Suprapubic skin (tissue), 4 donors: ENCODE data around the gene CACNA1H. TPM values are rescaled to one million over a fixed set of nuclear protein-coding genes. Genes with fewer than 3 reads are reported as not detected.

Experiments
- DNase-seq, 2 donors: peaks; one replicate each; pipeline ENCODE4 v3.0.0-alpha.2; 2019; ENCODE audit warnings: low spot score in 2 of 2
- H3K27ac ChIP-seq: fragments of 200-600 bp; sonication (generic); one replicate; pipeline ENCODE4 v1.5.1; 2019
- H3K27me3 ChIP-seq: fragments of 200-600 bp; sonication (generic); one replicate; pipeline ENCODE4 v1.5.1; 2019
- H3K36me3 ChIP-seq: fragments of 200-600 bp; sonication (generic); one replicate; pipeline ENCODE4 v1.5.1; 2019
- H3K4me1 ChIP-seq: fragments of 200-600 bp; sonication (generic); one replicate; pipeline ENCODE4 v1.5.1; 2019
- H3K4me3 ChIP-seq: fragments of 200-600 bp; sonication (generic); one replicate; pipeline ENCODE4 v1.5.1; 2019; ENCODE audit warnings: mild to moderate bottlenecking
- H3K9me3 ChIP-seq: fragments of 200-600 bp; sonication (generic); one replicate; pipeline ENCODE4 v1.5.1; 2019
- EP300 ChIP-seq: sonication (generic); formaldehyde crosslinking; IDR thresholded peaks from one replicate; pipeline ENCODE4 v1.6.1; 2017; ENCODE audit warnings: antibody characterized with exemption
- POLR2A ChIP-seq, 2 donors: fragments of 450-650 bp; IDR thresholded peaks; one replicate each; pipeline ENCODE4 v1.6.1; 2017; ENCODE audit warnings: antibody characterized with exemption in 2 of 2, mild to moderate bottlenecking in 2 of 2, moderate library complexity in 2 of 2
- POLR2AphosphoS5 ChIP-seq, 3 donors: sonication (generic); formaldehyde crosslinking; IDR thresholded peaks; one replicate each; pipeline ENCODE4 v1.6.1; 2017; ENCODE audit warnings: antibody characterized with exemption in 3 of 3
- WGBS: methylation state at CpG from one replicate; pipeline ENCODE4 v1.1.5; 2018; 5-methylcytosine and 5-hydroxymethylcytosine counted together
- total RNA-seq, 4 donors: library from RNA; depleted of rRNA; stranded (reverse); fragments of >200 nt; gene quantifications; one replicate each; pipeline ENCODE4 v1.1.0, GENCODE V29; 2016
- TF ChIP-seq, protein P1 (sequence below), 2 donors: fragments of 200-600 bp in 1 of 2; fragments of 450-650 bp in 1 of 2; sonication (generic) in 1 of 2; IDR thresholded peaks; one replicate each; pipeline ENCODE4 v1.5.1; 2016 to 2019; ENCODE audit warnings: antibody characterized with exemption in 2 of 2, mild to moderate bottlenecking in 1 of 2, moderate library complexity in 1 of 2

The CACNA1H gene
- total RNA-seq, 4 donors from 2014 or later = 19.4 to 167 (median 38.4) TPM

DNA sequence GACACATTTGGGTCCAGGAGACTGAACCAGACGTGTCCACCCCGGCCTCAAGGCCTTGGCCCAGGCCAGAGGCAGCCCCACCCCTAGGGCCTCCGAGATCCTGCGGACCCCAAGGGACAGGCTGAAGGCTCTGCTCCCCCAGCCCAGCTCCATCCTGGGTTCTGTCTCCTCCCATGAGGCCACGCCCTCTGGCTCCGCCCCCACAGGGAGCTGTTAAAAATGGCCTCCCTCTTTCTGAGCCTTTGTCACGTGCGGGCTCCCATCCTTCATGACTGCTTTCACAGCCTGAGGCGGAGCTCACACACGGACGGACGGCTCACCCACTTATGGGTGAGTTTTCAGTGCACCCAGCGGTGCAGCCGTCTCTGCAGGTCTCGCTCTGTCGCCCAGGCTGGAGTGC, 6.5 kb upstream of the CACNA1H start:
- H3K9me3 ChIP-seq = no peaks in the 10 kb centered on the region
- no peak for DNase-seq
- H3K27ac ChIP-seq = no peak overlapping the region
- TF ChIP-seq POLR2A (IDR thresholded peaks at IDR 0.05) (no peak), EP300 (no peak), POLR2AphosphoS5 (IDR thresholded peaks at IDR 0.05) (no peak)
- TF ChIP-seq, protein P1, sequence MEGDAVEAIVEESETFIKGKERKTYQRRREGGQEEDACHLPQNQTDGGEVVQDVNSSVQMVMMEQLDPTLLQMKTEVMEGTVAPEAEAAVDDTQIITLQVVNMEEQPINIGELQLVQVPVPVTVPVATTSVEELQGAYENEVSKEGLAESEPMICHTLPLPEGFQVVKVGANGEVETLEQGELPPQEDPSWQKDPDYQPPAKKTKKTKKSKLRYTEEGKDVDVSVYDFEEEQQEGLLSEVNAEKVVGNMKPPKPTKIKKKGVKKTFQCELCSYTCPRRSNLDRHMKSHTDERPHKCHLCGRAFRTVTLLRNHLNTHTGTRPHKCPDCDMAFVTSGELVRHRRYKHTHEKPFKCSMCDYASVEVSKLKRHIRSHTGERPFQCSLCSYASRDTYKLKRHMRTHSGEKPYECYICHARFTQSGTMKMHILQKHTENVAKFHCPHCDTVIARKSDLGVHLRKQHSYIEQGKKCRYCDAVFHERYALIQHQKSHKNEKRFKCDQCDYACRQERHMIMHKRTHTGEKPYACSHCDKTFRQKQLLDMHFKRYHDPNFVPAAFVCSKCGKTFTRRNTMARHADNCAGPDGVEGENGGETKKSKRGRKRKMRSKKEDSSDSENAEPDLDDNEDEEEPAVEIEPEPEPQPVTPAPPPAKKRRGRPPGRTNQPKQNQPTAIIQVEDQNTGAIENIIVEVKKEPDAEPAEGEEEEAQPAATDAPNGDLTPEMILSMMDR (IDR thresholded peaks at IDR 0.05) = no peak
- no peaks in the 10 kb centered on the region for H3K4me1 ChIP-seq
- H3K36me3 ChIP-seq = no peaks in the 10 kb centered on the region
- 82% methylated on average over 7 of the region's 16 CpGs for WGBS
- peaks cover 72% of the 10 kb centered on the region for H3K27me3 ChIP-seq
- H3K4me3 ChIP-seq = no peak overlapping the region

DNA sequence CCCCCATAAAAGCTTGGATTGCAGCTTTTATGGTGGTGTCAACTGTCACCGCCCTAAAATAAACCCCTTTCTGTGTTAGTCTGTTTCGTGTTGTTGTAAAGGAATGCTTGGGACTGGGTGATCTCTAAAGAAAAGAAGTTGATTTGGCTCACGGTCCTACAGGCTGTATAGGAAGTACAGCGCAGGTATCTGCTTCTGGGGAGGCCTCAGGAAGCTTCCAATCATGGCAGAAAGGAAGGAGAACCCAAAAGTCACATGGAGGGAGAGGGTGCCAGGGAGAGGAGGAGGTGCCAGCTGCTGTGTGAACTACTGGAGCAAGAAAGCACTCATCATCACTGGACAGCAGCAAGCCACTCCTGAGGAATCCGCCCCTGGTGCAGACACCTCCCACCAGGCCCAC, 5.9 kb upstream of the CACNA1H start:
- H3K9me3 ChIP-seq = no peaks in the 10 kb centered on the region
- peaks cover 70% of the 10 kb centered on the region for H3K27me3 ChIP-seq
- H3K4me1 ChIP-seq = peaks cover under 1% of the 10 kb centered on the region
- TF ChIP-seq POLR2AphosphoS5 (IDR thresholded peaks at IDR 0.05) = no peak
- TF ChIP-seq, protein P1 (IDR thresholded peaks at IDR 0.05) = no peak
- TF ChIP-seq POLR2A (IDR thresholded peaks at IDR 0.05) = no peak
- no peak for TF ChIP-seq EP300
- WGBS = 81% methylated on average over 5 of the region's 5 CpGs
- no peak overlapping the region for H3K27ac ChIP-seq
- no peak overlapping the region for H3K4me3 ChIP-seq
- DNase-seq = no peak
- no peaks in the 10 kb centered on the region for H3K36me3 ChIP-seq

DNA sequence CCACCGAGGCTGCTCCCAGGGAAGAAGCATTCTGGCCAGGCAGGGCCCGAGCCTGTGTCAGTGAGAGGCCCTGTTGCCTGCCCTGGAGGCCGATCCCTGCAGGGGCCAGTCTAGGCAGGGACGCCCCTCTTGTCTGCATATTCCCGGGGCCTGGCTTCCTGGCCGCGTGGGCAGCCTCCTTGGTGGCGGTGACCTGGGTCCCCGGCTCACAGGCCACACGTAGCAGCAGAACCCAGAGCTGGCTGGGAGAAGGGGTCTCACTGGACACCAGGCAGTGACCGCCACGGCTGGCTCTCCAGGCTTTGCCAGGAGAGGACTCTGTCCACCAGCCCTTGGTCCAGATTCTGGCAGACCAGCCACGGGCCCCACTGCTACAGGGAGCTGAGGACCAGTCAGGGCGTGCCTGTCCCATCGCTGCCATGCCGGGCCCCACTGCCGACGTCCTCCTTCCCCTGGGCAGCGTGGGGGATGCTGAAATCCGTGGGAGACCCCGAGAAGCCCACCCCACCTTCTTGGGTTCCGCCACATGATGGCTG, 3.7 kb upstream of the CACNA1H start:
- TF ChIP-seq EP300 (no peak), POLR2A (IDR thresholded peaks at IDR 0.05) (no peak), POLR2AphosphoS5 (IDR thresholded peaks at IDR 0.05) (no peak)
- TF ChIP-seq, protein P1 (IDR thresholded peaks at IDR 0.05) = no peak

DNA sequence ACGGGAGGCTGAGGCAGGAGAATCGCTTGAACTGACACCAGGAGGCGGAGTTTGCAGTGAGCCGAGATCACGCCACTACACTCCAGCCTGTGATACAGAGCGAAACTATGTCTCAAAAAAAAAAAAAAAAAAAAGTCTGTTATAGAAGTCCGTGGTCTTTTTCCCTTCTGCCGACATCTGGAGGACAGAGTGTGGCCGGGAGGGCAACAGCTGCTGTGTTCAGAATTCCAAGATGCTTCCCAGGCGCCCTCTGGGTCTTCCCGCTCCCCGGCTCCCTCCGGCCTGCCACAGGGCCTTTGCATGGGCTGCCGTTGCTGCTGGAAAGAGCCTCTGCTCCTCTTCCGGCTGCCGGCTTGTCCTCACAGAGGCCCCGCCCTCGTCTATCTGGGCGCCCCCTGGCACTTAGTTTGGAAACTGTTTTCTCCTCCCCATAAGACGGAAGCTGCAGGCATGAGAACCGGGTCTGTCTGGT, 2.4 kb upstream of the CACNA1H start:
- Histone ChIP-seq H3K9me3 (no peaks in the 10 kb centered on the region), H3K27ac (no peak overlapping the region), H3K27me3 (peaks cover 66% of the 10 kb centered on the region), H3K4me1 (peaks cover 22% of the 10 kb centered on the region), H3K36me3 (no peaks in the 10 kb centered on the region), H3K4me3 (no peak overlapping the region)
- no peak for TF ChIP-seq EP300
- TF ChIP-seq POLR2A (IDR thresholded peaks at IDR 0.05) = no peak
- no peak for TF ChIP-seq POLR2AphosphoS5 (IDR thresholded peaks at IDR 0.05)
- TF ChIP-seq, protein P1 (IDR thresholded peaks at IDR 0.05) = no peak
- DNase-seq = no peak
- 43% methylated on average over 21 of the region's 21 CpGs for WGBS

More for the DNA sequence above, 3.7 kb upstream of the CACNA1H start:
- Histone ChIP-seq H3K27ac (no peak overlapping the region), H3K4me1 (peaks cover 17% of the 10 kb centered on the region), H3K36me3 (no peaks in the 10 kb centered on the region), H3K9me3 (no peaks in the 10 kb centered on the region), H3K4me3 (no peak overlapping the region), H3K27me3 (peaks cover 66% of the 10 kb centered on the region)
- 65% methylated on average over 14 of the region's 22 CpGs for WGBS
- DNase-seq = no peak

DNA sequence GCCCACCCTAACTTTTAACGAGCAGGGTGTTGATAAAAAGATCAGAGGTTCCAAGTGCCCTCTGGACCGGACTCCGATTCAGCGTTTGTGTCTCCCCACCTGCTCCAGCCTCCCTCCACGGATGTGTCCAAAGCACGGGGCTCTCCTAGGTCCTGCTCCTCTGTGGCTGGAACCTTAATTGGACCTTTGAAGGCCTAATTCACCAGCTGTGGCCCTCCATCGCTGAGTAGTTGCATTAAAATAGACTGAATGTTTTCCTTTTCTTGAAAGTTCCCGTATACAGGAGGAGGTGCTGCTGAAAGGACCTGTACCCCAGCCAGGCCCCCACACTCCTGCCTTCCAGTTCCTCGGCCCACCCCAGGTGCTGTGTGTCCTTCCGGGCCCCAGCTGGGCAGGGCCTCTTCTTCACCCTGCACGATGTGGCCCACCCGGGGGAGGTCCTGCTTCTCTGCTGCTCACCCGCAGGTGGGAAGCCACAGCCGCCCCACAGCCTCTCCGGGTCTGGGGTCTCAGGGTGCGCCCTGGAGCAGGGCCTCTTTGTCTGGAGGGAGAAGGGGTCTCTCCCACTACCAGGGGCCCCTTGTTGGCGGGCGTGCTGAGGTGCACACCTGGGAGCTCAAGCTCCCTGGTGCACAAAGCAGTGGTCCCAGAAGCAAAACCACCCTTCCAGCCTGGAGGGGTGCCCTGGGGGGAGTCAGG, 1.3 kb upstream of the CACNA1H start:
- WGBS = 55% methylated on average over 14 of the region's 18 CpGs
- TF ChIP-seq EP300 (no peak), POLR2A (IDR thresholded peaks at IDR 0.05) (no peak), POLR2AphosphoS5 (IDR thresholded peaks at IDR 0.05) (no peak)
- TF ChIP-seq, protein P1 (IDR thresholded peaks at IDR 0.05) = no peak
- peaks cover 22% of the 10 kb centered on the region for H3K4me1 ChIP-seq
- peak overlapping the region; percentile 55 for H3K4me3 ChIP-seq
- peaks cover 66% of the 10 kb centered on the region for H3K27me3 ChIP-seq
- H3K27ac ChIP-seq = no peak overlapping the region
- H3K9me3 ChIP-seq = no peaks in the 10 kb centered on the region
- H3K36me3 ChIP-seq = no peaks in the 10 kb centered on the region
- no peak for DNase-seq
